Endothelial cell of umbilical vein (primary cell): ENCODE measurements around the gene RXYLT1. TPM values are rescaled to one million over a fixed set of nuclear protein-coding genes. Genes with fewer than 3 reads are reported as not detected.

Experiments
- BruUV-seq: library from RNA; stranded (reverse); fragments of 400-500 nt; replicated peaks from 2 replicates; lab custom pipeline; 2021; lab: Mats Ljungman, UMichigan
- CTCF ChIA-PET: fragments of 300-600, 350-600 bp; sonication (Branson Sonifier 250); formaldehyde crosslinking; loops from one replicate; lab custom pipeline; 2021; ENCODE audit warnings: antibody characterized with exemption, inconsistent platforms; lab: Charles Lee
- POLR2A ChIA-PET: fragments of 300-600, 350-600 bp; sonication (Branson Sonifier 250); formaldehyde crosslinking; loops from one replicate; lab custom pipeline; 2021; ENCODE audit warnings: antibody characterized with exemption, inconsistent platforms; lab: Charles Lee
- DNase-seq: peaks from one replicate; pipeline ENCODE4 v3.0.0-alpha.2; 2011; ENCODE audit warnings: low read depth, low spot score
- FAIRE-seq: peaks from 2 replicates; lab custom pipeline; 2011; peaks lifted over from hg19 to GRCh38; lab: Jason Lieb, UNC
- H2AFZ ChIP-seq: 2 replicates; pipeline ENCODE4 v1.6.0; 2012; ENCODE audit warnings: low read depth, low read length, control low read depth, inconsistent platforms
- H3K27ac ChIP-seq: 2 replicates; pipeline ENCODE4 v1.5.1; 2011; ENCODE audit warnings: low read depth, mild to moderate bottlenecking, control low read depth, low read length, moderate library complexity; ENCODE audit not compliant: insufficient read depth
- H3K27me3 ChIP-seq, 2 experiments: 2 replicates each; pipeline versions ENCODE4 v1.6.0 to v1.6.1; 2011; ENCODE audit warnings: low read length in 2 of 2, mixed read lengths in 1 of 2; ENCODE audit not compliant: control insufficient read depth in 2 of 2, insufficient read depth in 2 of 2
- H3K36me3 ChIP-seq, 2 experiments: 2 replicates in 1 of 2; 3 replicates in 1 of 2; pipeline ENCODE4 v1.5.1; 2011; ENCODE audit warnings: low read length in 2 of 2, mild to moderate bottlenecking in 1 of 2, moderate library complexity in 1 of 2; ENCODE audit not compliant: control insufficient read depth in 2 of 2, insufficient read depth in 2 of 2; ENCODE audit errors: extremely low read depth in 1 of 2
- H3K4me1 ChIP-seq: 3 replicates; pipeline ENCODE4 v1.5.1; 2011; ENCODE audit warnings: mild to moderate bottlenecking, low read length; ENCODE audit not compliant: control insufficient read depth, insufficient read depth; ENCODE audit errors: extremely low read depth
- H3K4me2 ChIP-seq: 2 replicates; pipeline ENCODE4 v1.6.1; 2011; ENCODE audit warnings: low read length, control low read depth, mixed read lengths; ENCODE audit not compliant: insufficient read depth
- H3K4me3 ChIP-seq, 3 experiments: fragments of 200-600 bp in 1 of 3; sonication (generic), shearing (Covaris generic) in 1 of 3; replicated peaks in 1 of 3; 2 replicates each; pipeline ENCODE4 v1.5.1; 2011 to 2016; ENCODE audit warnings: control low read depth in 3 of 3, low read length in 3 of 3, mild to moderate bottlenecking in 2 of 3, inconsistent platforms in 1 of 3, low read depth in 1 of 3, moderate library complexity in 1 of 3; ENCODE audit not compliant: insufficient read depth in 1 of 3
- H3K79me2 ChIP-seq: 2 replicates; pipeline ENCODE4 v1.6.0; 2012; ENCODE audit warnings: low read length, inconsistent platforms; ENCODE audit not compliant: control insufficient read depth, insufficient read depth
- H3K9ac ChIP-seq: replicated peaks from 2 replicates; pipeline ENCODE3; 2011; ENCODE audit warnings: low read length, control low read depth; ENCODE audit not compliant: insufficient read depth; ENCODE audit errors: extremely low read depth
- H3K9me1 ChIP-seq: replicated peaks from 3 replicates; pipeline ENCODE4 v1.6.0; 2011; ENCODE audit warnings: mild to moderate bottlenecking, low read length; ENCODE audit not compliant: control insufficient read depth, insufficient read depth; ENCODE audit errors: extremely low read depth
- H3K9me3 ChIP-seq: replicated peaks from 2 replicates; pipeline ENCODE4 v1.5.1; 2012; ENCODE audit warnings: low read length, inconsistent platforms; ENCODE audit not compliant: control insufficient read depth, insufficient read depth
- H4K20me1 ChIP-seq: replicated peaks from 2 replicates; pipeline ENCODE3; 2011; ENCODE audit warnings: mild to moderate bottlenecking, low read length; ENCODE audit not compliant: control insufficient read depth, insufficient read depth; ENCODE audit errors: extremely low read depth
- CTCF ChIP-seq, 2 donors: IDR thresholded peaks; 1 replicate in 1 of 2; 2 replicates in 1 of 2; pipeline ENCODE4 v1.5.1; 2011; ENCODE audit warnings: low read length in 2 of 2, mild to moderate bottlenecking in 2 of 2, moderate library complexity in 2 of 2, control low read depth in 1 of 2, inconsistent platforms in 1 of 2, low read depth in 1 of 2; ENCODE audit not compliant: insufficient read depth in 1 of 2; ENCODE audit errors: extremely low read depth in 1 of 2
- EZH2 ChIP-seq: IDR thresholded peaks from 2 replicates; pipeline ENCODE4 v1.6.1; 2012; ENCODE audit warnings: borderline replicate concordance, low read depth, mild to moderate bottlenecking, moderate library complexity, low read length, inconsistent platforms; ENCODE audit not compliant: severe bottlenecking
- FOS ChIP-seq: IDR thresholded peaks from 2 replicates; pipeline ENCODE4 v1.6.1; 2011; ENCODE audit warnings: mild to moderate bottlenecking, low read length, moderate library complexity, borderline replicate concordance; ENCODE audit not compliant: insufficient read depth
- GATA2 ChIP-seq: IDR thresholded peaks from 2 replicates; pipeline ENCODE4 v1.7.0; 2011; ENCODE audit warnings: low read depth, mild to moderate bottlenecking, moderate library complexity, mixed read lengths, low read length; ENCODE audit not compliant: insufficient read length, insufficient read depth
- JUN ChIP-seq: IDR thresholded peaks from 2 replicates; pipeline ENCODE4 v1.6.1; 2011; ENCODE audit warnings: borderline replicate concordance, low read depth; ENCODE audit not compliant: insufficient read length, insufficient read depth
- MAX ChIP-seq: IDR thresholded peaks from 2 replicates; pipeline ENCODE4 v1.6.1; 2011; ENCODE audit not compliant: insufficient read depth, insufficient read length
- MYC ChIP-seq: IDR thresholded peaks from one replicate; pipeline ENCODE4 v1.6.1; 2011; ENCODE audit warnings: mild to moderate bottlenecking, low read depth, low read length
- POLR2A ChIP-seq: IDR thresholded peaks from 2 replicates; pipeline ENCODE4 v1.6.1; 2012; ENCODE audit warnings: low read depth, mild to moderate bottlenecking, control low read depth, low read length
- POLR2AphosphoS5 ChIP-seq: IDR thresholded peaks from 2 replicates; pipeline ENCODE4 v1.6.1; 2012; ENCODE audit warnings: low read depth, mild to moderate bottlenecking, control low read depth, low read length, moderate library complexity; ENCODE audit not compliant: insufficient read depth
- dilution Hi-C: fragments of 300-500 bp; cut with MboI; formaldehyde crosslinking; loops from one replicate; pipeline ENCODE4 v1.15.0; 2019; ENCODE audit warnings: low sequenced_read_pairs; ENCODE audit not compliant: extremely low pct_ligation_motif_present
- intact Hi-C: fragments of 100-400 bp; cut with micrococcal nuclease; formaldehyde crosslinking; loops from one replicate; pipeline ENCODE4 v1.10.0; 2022
- polyA plus RNA-seq, 4 experiments: library from polyadenylated mRNA; depleted of rRNA in 3 of 4; stranded (reverse) in 3 of 4; unstranded in 1 of 4; fragments of >200 nt; gene quantifications; 2 replicates each; pipeline versions ENCODE4 v1.2.1 to v1.2.3, GENCODE V29; 2011 to 2012; ENCODE audit warnings: missing spikeins in 1 of 4
- total RNA-seq: library from RNA; stranded (reverse); gene quantifications from 2 replicates; pipeline ENCODE4 v1.2.3, GENCODE V29; 2021

Gene RXYLT1
- total and polyA plus RNA-seq, 2 donors (not counting 3 experiments of a cell fraction or from before 2014, with no cell fraction given): 8.1 to 13.1 TPM

- no peaks in the 10 kb centered on the region for H4K20me1 ChIP-seq
- ChIA-PET POLR2A (no interaction called here), CTCF (no interaction called here)
- intact Hi-C loops (no loop called here), dilution Hi-C loops (no loop called here)
- TF ChIP-seq CTCF (IDR thresholded peaks at IDR 0.05; ENCODE audit: extremely low read depth in 1 of 2, insufficient read depth in 1 of 2, low read depth in 1 of 2, low read length in 2 of 2) (no peak), POLR2A (no peak), MYC (no peak), FOS (no peak), EZH2 (no peak), POLR2AphosphoS5 (no peak), GATA2 (no peak), JUN (no peak), MAX (no peak)
- H3K9me1 ChIP-seq: no peaks in the 10 kb centered on the region
- no peak overlapping the region for H3K9ac ChIP-seq
- H3K79me2 ChIP-seq: no peaks in the 10 kb centered on the region
- FAIRE-seq (no peak), DNase-seq (no peak)
- no TSS peak for BruUV-seq
- no peak overlapping the region for H3K4me2 ChIP-seq
- no peak overlapping the region for H3K27ac ChIP-seq
- H3K9me3 ChIP-seq: no peaks in the 10 kb centered on the region
- no peaks in the 10 kb centered on the region for H3K27me3 ChIP-seq
- H2AFZ ChIP-seq: no peak overlapping the region
- no peak overlapping the region for H3K4me3 ChIP-seq
- H3K4me1 ChIP-seq: no peaks in the 10 kb centered on the region
- peaks cover 0 to 1% of the 10 kb centered on the region in 2 experiments for H3K36me3 ChIP-seq
Measured at GRCh38 chr12:63811334-63811733, 31.6 kb downstream of the RXYLT1 start.
